ENCODE results near the gene MAPRE3.

GRCh38 chr2:27071990-27072830 lies 101.8 kb downstream of the MAPRE3 start:
- TF ChIP-seq, protein P1, sequence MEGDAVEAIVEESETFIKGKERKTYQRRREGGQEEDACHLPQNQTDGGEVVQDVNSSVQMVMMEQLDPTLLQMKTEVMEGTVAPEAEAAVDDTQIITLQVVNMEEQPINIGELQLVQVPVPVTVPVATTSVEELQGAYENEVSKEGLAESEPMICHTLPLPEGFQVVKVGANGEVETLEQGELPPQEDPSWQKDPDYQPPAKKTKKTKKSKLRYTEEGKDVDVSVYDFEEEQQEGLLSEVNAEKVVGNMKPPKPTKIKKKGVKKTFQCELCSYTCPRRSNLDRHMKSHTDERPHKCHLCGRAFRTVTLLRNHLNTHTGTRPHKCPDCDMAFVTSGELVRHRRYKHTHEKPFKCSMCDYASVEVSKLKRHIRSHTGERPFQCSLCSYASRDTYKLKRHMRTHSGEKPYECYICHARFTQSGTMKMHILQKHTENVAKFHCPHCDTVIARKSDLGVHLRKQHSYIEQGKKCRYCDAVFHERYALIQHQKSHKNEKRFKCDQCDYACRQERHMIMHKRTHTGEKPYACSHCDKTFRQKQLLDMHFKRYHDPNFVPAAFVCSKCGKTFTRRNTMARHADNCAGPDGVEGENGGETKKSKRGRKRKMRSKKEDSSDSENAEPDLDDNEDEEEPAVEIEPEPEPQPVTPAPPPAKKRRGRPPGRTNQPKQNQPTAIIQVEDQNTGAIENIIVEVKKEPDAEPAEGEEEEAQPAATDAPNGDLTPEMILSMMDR (IDR thresholded peaks at IDR 0.05), result no peak
- TF ChIP-seq POLR2AphosphoS5 (IDR thresholded peaks at IDR 0.05), result peak; percentile 53
- no peak for TF ChIP-seq POLR2A (IDR thresholded peaks at IDR 0.05)
